Spleen (tissue), 7 donors: ENCODE data around the gene SERPINC1.

Source experiments
- CTCF ChIP-seq, 11 experiments: fragments of 200-600 bp in 7 of 11; fragments of 450-650 bp in 4 of 11; sonication (generic) in 4 of 11; IDR thresholded peaks in 8 of 11; conservative IDR thresholded peaks in 3 of 11; 1 replicate in 7 of 11; 2 replicates in 4 of 11; pipeline versions ENCODE4 v1.4.0 to v1.8.0; 2016 to 2021; ENCODE audit warnings: antibody characterized with exemption in 11 of 11, inconsistent platforms in 4 of 11, mild to moderate bottlenecking in 1 of 11
- POLR2A ChIP-seq, 3 donors: fragments of 450-650 bp; IDR thresholded peaks; one replicate each; pipeline ENCODE4 v1.5.1; 2017; ENCODE audit warnings: antibody characterized with exemption in 3 of 3, mild to moderate bottlenecking in 1 of 3
- donor health status: DM: no; HTN: no; CAD: no; lungs with moderate emphysema.
- donor health status: DM: no; HTN: no; CAD: no.
- donor health status: DM: no; HTN: no; CAD: no.

GRCh38 chr1:173860065-173860464 lies 57.1 kb downstream of the SERPINC1 start:
- TF ChIP-seq CTCF (IDR thresholded peaks at IDR 0.05 in 8 of 11, conservative IDR thresholded peaks at IDR 0.05 in 3 of 11) (no peak), POLR2A (IDR thresholded peaks at IDR 0.05) (no peak)
